Cardiac septum (tissue), 1 donor: ENCODE measurements around the gene DPAGT1. TPM values are rescaled to one million over a fixed set of nuclear protein-coding genes. Genes with fewer than 3 reads are reported as not detected.

Experiments
- DNase-seq: peaks from one replicate; pipeline ENCODE4 v3.0.0-alpha.2; 2020; ENCODE audit warnings: low spot score
- intact Hi-C: fragments of 100-400 bp; cut with DNase I; formaldehyde crosslinking; loops from one replicate; pipeline ENCODE4 v1.14.0; 2022
- total RNA-seq: library from RNA; stranded (reverse); fragmentation: NEBNext Ultra II Directional; extraction: Animal tissue kit (Norgen Biotek cat#: 25700); gene quantifications from one replicate; pipeline ENCODE4 v1.2.1, GENCODE V29; 2021
- donor health status: DM: no; HTN: no; CAD: no.

The DPAGT1 gene
- total RNA-seq, 1 donor from 2014 or later = 18.9 TPM

- intact Hi-C loops = loop anchor here (2.0 kb wide), 1 partner anchor 16 kb away; the partner anchor contains the start of gene HMBS
- no peak for DNase-seq
Measured at GRCh38 chr11:119100246-119100970, 1.2 kb downstream of the DPAGT1 start.

- intact Hi-C loops = loop anchor here (2.0 kb wide), 1 partner anchor 15 kb away; the partner anchor contains the start of gene HMBS
- DNase-seq = no peak
Measured at GRCh38 chr11:119099711-119100110, 1.9 kb downstream of the DPAGT1 start.

- intact Hi-C loops = no loop called here
- peak; percentile 99 for DNase-seq
Measured at GRCh38 chr11:119095066-119095880, 6.4 kb downstream of the DPAGT1 start.

GRCh38 chr11:119094816-119095065 is 6.9 kb downstream of the DPAGT1 start:
- intact Hi-C loops = loop anchor here (5.0 kb wide), 1 partner anchor 103 kb away; no protein-coding TSS in a partner anchor
- DNase-seq = peak; percentile 93

- intact Hi-C loops = loop anchor here (5.0 kb wide), 1 partner anchor 103 kb away; no protein-coding TSS in a partner anchor
- no peak for DNase-seq
Measured at GRCh38 chr11:119093942-119094815, 7.5 kb downstream of the DPAGT1 start.

GRCh38 chr11:119092880-119093842 is 8.5 kb downstream of the DPAGT1 start:
- intact Hi-C loops = loop anchor here (5.0 kb wide), 1 partner anchor 104 kb away; no protein-coding TSS in a partner anchor
- no peak for DNase-seq

GRCh38 chr11:119091966-119092879 is 9.4 kb downstream of the DPAGT1 start:
- intact Hi-C loops = loop anchor here (5.0 kb wide), 1 partner anchor 105 kb away; no protein-coding TSS in a partner anchor

GRCh38 chr11:119091178-119091577 is 10.5 kb downstream of the DPAGT1 start:
- DNase-seq = no peak
- intact Hi-C loops = loop anchor here (5.0 kb wide), 1 partner anchor 106 kb away; no protein-coding TSS in a partner anchor

More at GRCh38 chr11:119091966-119092879, 9.4 kb downstream of the DPAGT1 start:
- no peak for DNase-seq

GRCh38 chr11:119089319-119089718 is 12.3 kb downstream of the DPAGT1 start:
- DNase-seq = no peak
- intact Hi-C loops = no loop called here

- no peak for DNase-seq
- intact Hi-C loops = no loop called here
Measured at GRCh38 chr11:119088406-119088805, 13.2 kb downstream of the DPAGT1 start.

GRCh38 chr11:119087747-119088241 is 13.9 kb downstream of the DPAGT1 start:
- no peak for DNase-seq
- intact Hi-C loops = no loop called here

GRCh38 chr11:119087123-119087522 is 14.5 kb downstream of the DPAGT1 start:
- no peak for DNase-seq
- intact Hi-C loops = no loop called here

GRCh38 chr11:119085437-119085847 is 16.2 kb downstream of the DPAGT1 start:
- DNase-seq = no peak
- intact Hi-C loops = loop anchor here (2.0 kb wide), 1 partner anchor 15 kb away; the partner anchor contains the start of gene DPAGT1

- peak; percentile 96 for DNase-seq
Measured at GRCh38 chr11:119084663-119085436, 16.8 kb downstream of the DPAGT1 start, which contains the start of gene HMBS. Gene HMBS, plus strand, starts transcription at chr11:119084881. Its CDS starts 153 bp downstream, at chr11:119085034.

GRCh38 chr11:119081682-119082260 is 19.9 kb downstream of the DPAGT1 start:
- no peak for DNase-seq
- intact Hi-C loops = no loop called here

More at GRCh38 chr11:119084663-119085436, 16.8 kb downstream of the DPAGT1 start, which contains the start of gene HMBS:
- intact Hi-C loops = loop anchor here (2.0 kb wide), 1 partner anchor 16 kb away; the partner anchor contains the start of gene DPAGT1
